HepG2 (cell line): ENCODE data around the gene WDR18. TPM values are rescaled to one million over a fixed set of nuclear protein-coding genes. Genes with fewer than 3 reads are reported as not detected.

Experiments
- ADNP ChIP-seq: sonication (generic); formaldehyde crosslinking; IDR thresholded peaks from 2 replicates; pipeline ENCODE4 v1.4.0; 2020; ENCODE audit warnings: missing genetic modification reagents
- AGO2 ChIP-seq: fragments of 200-400 bp; formaldehyde crosslinking; optimal IDR thresholded peaks from 2 replicates; pipeline ENCODE3; 2017; ENCODE audit warnings: mild to moderate bottlenecking, low read depth, low read length, moderate library complexity
- CBX5 ChIP-seq: sonication (generic); formaldehyde crosslinking; IDR thresholded peaks from 2 replicates; pipeline ENCODE4 v1.4.0; 2020; ENCODE audit warnings: missing genetic modification reagents, borderline replicate concordance
- CHD4 ChIP-seq: fragments of 200-600 bp; sonication (generic); IDR thresholded peaks from 2 replicates; pipeline ENCODE4 v1.7.0; 2017; ENCODE audit warnings: mild to moderate bottlenecking, low read length, borderline replicate concordance
- FOXO4 ChIP-seq: sonication (generic); formaldehyde crosslinking; conservative IDR thresholded peaks from 2 replicates; pipeline ENCODE4 v1.8.1; 2023; ENCODE audit warnings: missing genetic modification reagents
- GATAD1 ChIP-seq: IDR thresholded peaks from 2 replicates; pipeline ENCODE4 v1.6.1; 2016; ENCODE audit warnings: missing genetic modification reagents, missing compliant biosample characterization
- MXD4 ChIP-seq: IDR thresholded peaks from 2 replicates; pipeline ENCODE4 v1.6.1; 2016; ENCODE audit warnings: mild to moderate bottlenecking, missing biosample characterization, missing genetic modification reagents
- MYNN ChIP-seq: sonication (generic); formaldehyde crosslinking; IDR thresholded peaks from 2 replicates; pipeline ENCODE4 v1.4.0; 2020; ENCODE audit warnings: mild to moderate bottlenecking, low read depth, missing genetic modification reagents
- RAD21 ChIP-seq: fragments of 450-650 bp; formaldehyde crosslinking; IDR thresholded peaks from 2 replicates; pipeline ENCODE4 v1.5.0; 2020; ENCODE audit warnings: mild to moderate bottlenecking
- SETDB1 ChIP-seq: sonication (generic); formaldehyde crosslinking; IDR thresholded peaks from 2 replicates; pipeline ENCODE4 v1.5.1; 2020; ENCODE audit warnings: missing genetic modification reagents, mild to moderate bottlenecking, borderline replicate concordance
- SMARCE1 ChIP-seq: fragments of 450-650 bp; IDR thresholded peaks from 2 replicates; pipeline ENCODE4 v1.6.1; 2017; ENCODE audit warnings: borderline replicate concordance
- STAG1 ChIP-seq: sonication (generic); formaldehyde crosslinking; IDR thresholded peaks from 2 replicates; pipeline ENCODE4 v1.4.0; 2020; ENCODE audit warnings: missing genetic modification reagents
- TCF12 ChIP-seq, 2 experiments: fragments of 450-650 bp in 1 of 2; sonication (generic) in 1 of 2; formaldehyde crosslinking in 1 of 2; IDR thresholded peaks; 2 replicates each; pipeline versions ENCODE4 v1.6.1 to v1.8.0; 2017 to 2022; ENCODE audit warnings: antibody characterized with exemption in 1 of 2, mild to moderate bottlenecking in 1 of 2, missing genetic modification reagents in 1 of 2, moderate library complexity in 1 of 2
- ZFP90 ChIP-seq: sonication (generic); formaldehyde crosslinking; IDR thresholded peaks from 2 replicates; pipeline ENCODE4 v1.8.0; 2022; ENCODE audit warnings: missing genetic modification reagents, mild to moderate bottlenecking, inconsistent platforms, borderline replicate concordance
- ZKSCAN1 ChIP-seq: fragments of 150-350 bp; IDR thresholded peaks from 2 replicates; pipeline ENCODE4 v1.6.1; 2014; ENCODE audit warnings: low read length
- ZMYM3 ChIP-seq: sonication (generic); formaldehyde crosslinking; IDR thresholded peaks from 2 replicates; pipeline ENCODE4 v1.5.1; 2020; ENCODE audit warnings: mild to moderate bottlenecking, missing genetic modification reagents
- ZMYM4 ChIP-seq: sonication (generic); formaldehyde crosslinking; IDR thresholded peaks from 2 replicates; pipeline ENCODE4 v1.8.1; 2023; ENCODE audit warnings: mild to moderate bottlenecking, missing genetic modification reagents
- ZNF138 ChIP-seq: sonication (generic); formaldehyde crosslinking; IDR thresholded peaks from 2 replicates; pipeline ENCODE4 v1.5.0; 2020; ENCODE audit warnings: mild to moderate bottlenecking, low read depth, missing genetic modification reagents
- ZNF775 ChIP-seq: sonication (generic); formaldehyde crosslinking; IDR thresholded peaks from 2 replicates; pipeline ENCODE4 v1.4.0; 2020; ENCODE audit warnings: missing genetic modification reagents, mild to moderate bottlenecking, moderate library complexity, borderline replicate concordance
- ZNF780A ChIP-seq: sonication (generic); formaldehyde crosslinking; IDR thresholded peaks from 2 replicates; pipeline ENCODE4 v1.8.0; 2022; ENCODE audit warnings: mild to moderate bottlenecking, missing genetic modification reagents, moderate library complexity
- ZNF781 ChIP-seq: sonication (generic); formaldehyde crosslinking; IDR thresholded peaks from 2 replicates; pipeline ENCODE4 v1.5.1; 2020; ENCODE audit warnings: borderline replicate concordance, mild to moderate bottlenecking, missing genetic modification reagents; ENCODE audit errors: not compliant biosample characterization
- polyA plus RNA-seq, 8 experiments: library from polyadenylated mRNA; depleted of rRNA in 3 of 8; stranded (reverse) in 7 of 8; unstranded in 1 of 8; fragments of >200 nt; fragmentation: Illumina TruSeq in 4 of 8; extraction: Trizol in 4 of 8; gene quantifications; 2 replicates each; pipeline versions ENCODE4 v1.2.1 to v1.2.3, GENCODE V29; 2011 to 2016; ENCODE audit warnings: low read depth in 4 of 8, missing spikeins in 1 of 8, mixed read lengths in 1 of 8; ENCODE audit not compliant: insufficient read depth in 1 of 8
- total RNA-seq, 5 experiments: library from RNA; depleted of rRNA; stranded (reverse); fragments of >200 nt; fragmentation: Illumina TruSeq; extraction: Trizol; gene quantifications; 2 replicates each; pipeline ENCODE4 v1.2.3, GENCODE V29; 2016; ENCODE audit warnings: low read depth in 1 of 5
- TF ChIP-seq, protein P1 (sequence below): sonication (generic); formaldehyde crosslinking; IDR thresholded peaks from 2 replicates; pipeline ENCODE4 v1.8.1; 2022; ENCODE audit warnings: low read depth, mild to moderate bottlenecking, missing genetic modification reagents
- TF ChIP-seq, protein P2 (sequence below): sonication (generic); formaldehyde crosslinking; IDR thresholded peaks from 2 replicates; pipeline ENCODE4 v1.5.0; 2020; ENCODE audit warnings: mild to moderate bottlenecking, missing genetic modification reagents, moderate library complexity

WDR18 gene
- total and polyA plus RNA-seq, 2 of the 13 experiments (the other 11 are each of a cell fraction or from before 2014, with no cell fraction given) = 36.4 to 47.6 TPM

DNA sequence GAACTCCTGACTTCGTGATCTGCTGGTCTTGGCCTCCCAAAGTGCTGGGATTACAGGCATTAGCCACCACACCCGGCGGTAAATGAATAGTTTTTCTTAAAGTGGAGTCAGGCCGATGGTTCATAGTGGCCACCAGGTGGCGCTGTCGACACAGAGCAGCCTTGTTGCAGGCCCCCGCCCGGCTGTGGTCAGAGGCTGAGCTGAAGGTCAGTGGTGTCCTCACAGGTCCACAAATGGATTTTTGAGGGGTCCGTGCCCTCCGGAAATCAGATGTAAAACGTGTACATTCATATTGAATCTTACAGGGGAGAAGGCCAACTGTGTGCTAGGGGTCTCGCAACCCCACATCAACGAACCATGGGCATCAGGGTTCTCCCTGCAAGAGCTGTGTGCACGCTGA, 13.4 kb upstream of the WDR18 start (continued):
- TF ChIP-seq ZMYM4 (CRISPR knock-in tag) = no peak
- TF ChIP-seq ZNF780A = no peak
- TF ChIP-seq STAG1 (CRISPR knock-in tag) = peak; percentile 44
- TF ChIP-seq, protein P1, sequence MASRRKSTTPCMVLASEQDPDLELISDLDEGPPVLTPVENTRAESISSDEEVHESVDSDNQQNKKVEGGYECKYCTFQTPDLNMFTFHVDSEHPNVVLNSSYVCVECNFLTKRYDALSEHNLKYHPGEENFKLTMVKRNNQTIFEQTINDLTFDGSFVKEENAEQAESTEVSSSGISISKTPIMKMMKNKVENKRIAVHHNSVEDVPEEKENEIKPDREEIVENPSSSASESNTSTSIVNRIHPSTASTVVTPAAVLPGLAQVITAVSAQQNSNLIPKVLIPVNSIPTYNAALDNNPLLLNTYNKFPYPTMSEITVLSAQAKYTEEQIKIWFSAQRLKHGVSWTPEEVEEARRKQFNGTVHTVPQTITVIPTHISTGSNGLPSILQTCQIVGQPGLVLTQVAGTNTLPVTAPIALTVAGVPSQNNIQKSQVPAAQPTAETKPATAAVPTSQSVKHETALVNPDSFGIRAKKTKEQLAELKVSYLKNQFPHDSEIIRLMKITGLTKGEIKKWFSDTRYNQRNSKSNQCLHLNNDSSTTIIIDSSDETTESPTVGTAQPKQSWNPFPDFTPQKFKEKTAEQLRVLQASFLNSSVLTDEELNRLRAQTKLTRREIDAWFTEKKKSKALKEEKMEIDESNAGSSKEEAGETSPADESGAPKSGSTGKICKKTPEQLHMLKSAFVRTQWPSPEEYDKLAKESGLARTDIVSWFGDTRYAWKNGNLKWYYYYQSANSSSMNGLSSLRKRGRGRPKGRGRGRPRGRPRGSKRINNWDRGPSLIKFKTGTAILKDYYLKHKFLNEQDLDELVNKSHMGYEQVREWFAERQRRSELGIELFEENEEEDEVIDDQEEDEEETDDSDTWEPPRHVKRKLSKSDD (CRISPR knock-in tag) = no peak
- TF ChIP-seq MYNN = no peak
- TF ChIP-seq RAD21 = peak; percentile 73; the same call in 1 of the 2 replicates
- TF ChIP-seq, protein P2, sequence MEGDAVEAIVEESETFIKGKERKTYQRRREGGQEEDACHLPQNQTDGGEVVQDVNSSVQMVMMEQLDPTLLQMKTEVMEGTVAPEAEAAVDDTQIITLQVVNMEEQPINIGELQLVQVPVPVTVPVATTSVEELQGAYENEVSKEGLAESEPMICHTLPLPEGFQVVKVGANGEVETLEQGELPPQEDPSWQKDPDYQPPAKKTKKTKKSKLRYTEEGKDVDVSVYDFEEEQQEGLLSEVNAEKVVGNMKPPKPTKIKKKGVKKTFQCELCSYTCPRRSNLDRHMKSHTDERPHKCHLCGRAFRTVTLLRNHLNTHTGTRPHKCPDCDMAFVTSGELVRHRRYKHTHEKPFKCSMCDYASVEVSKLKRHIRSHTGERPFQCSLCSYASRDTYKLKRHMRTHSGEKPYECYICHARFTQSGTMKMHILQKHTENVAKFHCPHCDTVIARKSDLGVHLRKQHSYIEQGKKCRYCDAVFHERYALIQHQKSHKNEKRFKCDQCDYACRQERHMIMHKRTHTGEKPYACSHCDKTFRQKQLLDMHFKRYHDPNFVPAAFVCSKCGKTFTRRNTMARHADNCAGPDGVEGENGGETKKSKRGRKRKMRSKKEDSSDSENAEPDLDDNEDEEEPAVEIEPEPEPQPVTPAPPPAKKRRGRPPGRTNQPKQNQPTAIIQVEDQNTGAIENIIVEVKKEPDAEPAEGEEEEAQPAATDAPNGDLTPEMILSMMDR = peak; percentile 79
- TF ChIP-seq CHD4 = peak; percentile 91; the same call in 1 of the 2 replicates
- TF ChIP-seq GATAD1 (CRISPR knock-in tag) = no peak
- no peak for TF ChIP-seq SMARCE1
- peak; percentile 88; the same call in 1 of the 2 replicates for TF ChIP-seq SETDB1 (CRISPR knock-in tag)
- TF ChIP-seq ZNF775 (CRISPR knock-in tag) = no peak
- TF ChIP-seq CBX5 (CRISPR knock-in tag) = peak; percentile 88; the same call in 1 of the 2 replicates
- no peak for TF ChIP-seq ZNF138 (CRISPR knock-in tag)
- TF ChIP-seq ZNF781 (CRISPR knock-in tag) = no peak
- 0 out of 2 replicates have a peak, but pooled peaks have one; percentile 29 for TF ChIP-seq ZMYM3
- peak; percentile 52; the same call in 1 of the 2 replicates for TF ChIP-seq ZKSCAN1
- TF ChIP-seq FOXO4 (CRISPR knock-in tag) = 0 out of 2 replicates have a peak, but pooled peaks have one; percentile 20
- TF ChIP-seq AGO2 = peak; percentile 34
- TF ChIP-seq ADNP (CRISPR knock-in tag) = peak; percentile 49; the same call in 1 of the 2 replicates
- no peak for TF ChIP-seq TCF12 (IDR thresholded peaks at IDR 0.05)
- no peak for TF ChIP-seq TCF12 (CRISPR knock-in tag; IDR thresholded peaks at IDR 0.05)
- TF ChIP-seq MXD4 (CRISPR knock-in tag) = no peak
- no peak for TF ChIP-seq ZFP90
